ENCODE results near the gene RABGAP1L.
"Not testable (repeated sequence)": the region's sequence is repeated elsewhere in the genome, so short reads cannot be mapped to it uniquely, and the experiment has no call there.

The RABGAP1L gene

GRCh38 chr1:174703309-174703708 is 544.0 kb downstream of the RABGAP1L start:
- DNase-seq (ENCODE audit: low read depth in 3 of 3), result no peak

DNA sequence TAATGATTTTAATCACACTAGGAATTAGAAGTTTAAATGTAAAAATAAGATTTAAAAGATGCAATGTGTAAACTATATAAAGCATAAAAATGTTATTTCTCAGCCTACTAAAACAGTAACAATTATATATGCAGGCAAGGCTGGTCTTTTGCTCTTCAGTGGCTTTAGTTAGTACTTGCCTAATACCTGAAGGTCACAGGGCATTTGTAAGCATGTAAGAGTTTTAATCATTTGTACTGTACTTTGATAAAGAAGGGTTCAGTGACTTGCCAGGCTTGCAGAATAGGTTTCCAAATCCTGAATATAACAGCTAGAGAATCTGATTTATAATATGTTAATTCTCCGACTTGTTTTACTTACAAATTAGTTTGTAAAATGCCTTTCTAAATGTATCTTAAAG is 545.0 kb downstream of the RABGAP1L start:
- no peak for DNase-seq (ENCODE audit: low read depth in 3 of 3)

- no peak for DNase-seq (ENCODE audit: low read depth in 3 of 3)
Observed at GRCh38 chr1:174710868-174711845, 551.8 kb downstream of the RABGAP1L start.

DNA sequence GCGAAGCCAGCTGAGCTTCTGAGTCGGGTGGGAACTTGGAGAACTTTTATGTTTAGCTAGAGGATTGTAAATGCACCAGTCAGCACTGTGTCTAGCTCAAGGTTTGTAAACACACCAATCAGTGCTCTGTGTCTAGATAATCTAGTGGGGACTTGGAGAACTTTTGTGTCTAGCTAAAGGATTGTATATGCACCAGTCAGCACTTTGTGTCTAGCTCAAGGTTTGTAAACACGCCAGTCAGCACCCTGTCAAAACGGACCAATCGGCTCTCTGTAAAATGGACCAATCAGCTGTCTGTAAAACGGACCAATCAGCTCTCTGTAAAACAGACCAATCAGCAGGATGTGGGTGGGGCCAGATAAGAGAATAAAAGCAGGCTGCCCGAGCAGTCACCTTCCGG is 552.5 kb downstream of the RABGAP1L start:
- not testable (repeated sequence) for DNase-seq (ENCODE audit: low read depth in 3 of 3)

GRCh38 chr1:174712541-174712940 is 553.2 kb downstream of the RABGAP1L start:
- DNase-seq (ENCODE audit: low read depth in 3 of 3), result no peak

DNA sequence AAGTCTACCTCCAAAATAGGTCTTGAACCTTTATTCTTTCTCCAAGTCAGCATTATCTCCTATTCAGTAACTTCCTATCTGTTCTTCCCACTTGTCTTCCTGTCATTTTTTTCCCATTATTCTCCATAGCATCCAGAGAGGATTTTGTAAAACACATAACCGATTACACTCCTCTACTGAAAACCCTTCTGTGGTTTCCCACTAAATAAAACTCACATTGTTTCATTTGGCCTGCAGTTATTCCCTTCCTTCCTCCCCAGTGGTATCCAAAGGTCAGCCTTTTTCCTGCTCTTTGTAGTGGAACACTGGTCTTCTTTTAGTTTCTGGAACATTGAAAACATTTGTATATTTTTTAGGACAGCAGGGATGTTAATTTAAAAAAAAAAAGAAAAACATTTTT is 554.5 kb downstream of the RABGAP1L start:
- DNase-seq (ENCODE audit: low read depth in 3 of 3), result no peak

DNA sequence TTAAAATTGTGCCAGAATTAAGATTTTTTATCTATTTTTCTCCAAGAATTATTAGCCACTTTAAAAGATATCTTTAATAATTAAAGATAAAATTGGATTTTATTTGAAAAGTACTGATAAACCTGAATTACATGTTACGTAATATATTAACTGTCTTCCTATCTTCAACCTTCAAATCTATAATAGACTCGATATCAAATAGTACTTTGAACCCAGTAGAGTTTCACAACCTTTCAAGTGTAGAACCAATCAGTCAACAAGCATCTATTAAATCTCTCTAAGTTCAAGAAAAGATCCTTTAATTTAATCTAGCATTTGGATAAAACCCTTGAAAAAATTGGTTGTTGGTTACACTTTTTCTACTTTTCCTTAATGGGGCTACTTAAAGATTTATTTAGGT is 559.9 kb downstream of the RABGAP1L start:
- no peak for DNase-seq (ENCODE audit: low read depth in 3 of 3)

- DNase-seq (ENCODE audit: low read depth in 3 of 3), result no peak
Observed at GRCh38 chr1:174720618-174721017, 561.3 kb downstream of the RABGAP1L start.

- no peak for DNase-seq (ENCODE audit: low read depth in 3 of 3)
Observed at GRCh38 chr1:174721246-174721645, 561.9 kb downstream of the RABGAP1L start.

DNA sequence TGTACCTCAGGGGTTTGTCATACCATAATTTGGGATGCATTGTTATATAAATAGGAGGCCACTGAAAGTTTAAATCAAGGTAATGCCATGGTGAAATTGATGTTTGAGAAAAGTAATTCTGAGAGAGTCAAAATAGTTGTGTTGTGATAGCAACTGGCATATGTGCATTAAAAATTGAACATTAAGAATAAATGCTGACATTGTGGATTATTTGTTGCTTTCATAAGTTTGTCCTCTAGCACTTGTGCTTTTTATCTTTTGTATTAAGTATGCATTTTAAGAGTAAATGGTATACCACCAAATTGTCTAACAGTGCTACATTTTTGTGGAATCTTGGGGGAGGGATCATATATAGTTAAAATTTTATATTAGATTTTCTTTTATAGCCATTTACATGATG is 564.5 kb downstream of the RABGAP1L start:
- DNase-seq (ENCODE audit: low read depth in 3 of 3), result no peak

- DNase-seq (ENCODE audit: low read depth in 3 of 3), result no peak
Observed at GRCh38 chr1:174724219-174724618, 564.9 kb downstream of the RABGAP1L start.

DNA sequence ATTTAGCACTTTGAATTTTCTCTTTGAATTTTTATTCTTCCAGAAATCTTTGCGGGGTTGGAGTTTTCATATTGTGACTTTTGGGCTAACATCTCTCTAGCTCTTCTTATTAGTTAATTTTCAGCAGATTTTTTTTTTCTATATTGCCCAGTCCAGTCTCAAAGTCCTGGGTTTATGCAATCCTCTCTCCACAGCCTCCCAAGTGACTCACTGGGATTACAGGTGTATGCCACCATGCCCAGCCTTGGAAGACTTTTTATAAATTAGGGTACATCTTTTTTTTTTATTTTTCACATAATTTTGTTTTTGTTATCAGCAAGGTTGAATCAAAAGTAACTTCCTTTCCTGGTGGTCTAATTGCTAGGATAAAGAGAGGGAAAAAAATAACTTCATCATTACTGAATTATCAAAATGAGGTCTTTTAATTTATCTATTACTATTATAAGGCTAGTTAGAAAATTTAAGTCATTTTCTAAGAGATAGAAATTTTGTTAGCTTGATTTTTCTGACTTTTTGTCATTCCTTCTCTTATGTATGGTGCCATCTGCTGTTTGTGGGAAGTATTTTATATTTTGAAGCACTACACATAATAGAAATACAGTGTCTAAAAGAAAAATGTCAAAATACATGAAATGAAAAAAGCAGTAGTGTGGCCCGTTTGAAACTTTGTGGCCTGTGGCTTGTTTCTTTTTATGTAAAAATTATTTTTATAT is 567.0 kb downstream of the RABGAP1L start:
- DNase-seq (ENCODE audit: low read depth in 3 of 3), result no peak

DNA sequence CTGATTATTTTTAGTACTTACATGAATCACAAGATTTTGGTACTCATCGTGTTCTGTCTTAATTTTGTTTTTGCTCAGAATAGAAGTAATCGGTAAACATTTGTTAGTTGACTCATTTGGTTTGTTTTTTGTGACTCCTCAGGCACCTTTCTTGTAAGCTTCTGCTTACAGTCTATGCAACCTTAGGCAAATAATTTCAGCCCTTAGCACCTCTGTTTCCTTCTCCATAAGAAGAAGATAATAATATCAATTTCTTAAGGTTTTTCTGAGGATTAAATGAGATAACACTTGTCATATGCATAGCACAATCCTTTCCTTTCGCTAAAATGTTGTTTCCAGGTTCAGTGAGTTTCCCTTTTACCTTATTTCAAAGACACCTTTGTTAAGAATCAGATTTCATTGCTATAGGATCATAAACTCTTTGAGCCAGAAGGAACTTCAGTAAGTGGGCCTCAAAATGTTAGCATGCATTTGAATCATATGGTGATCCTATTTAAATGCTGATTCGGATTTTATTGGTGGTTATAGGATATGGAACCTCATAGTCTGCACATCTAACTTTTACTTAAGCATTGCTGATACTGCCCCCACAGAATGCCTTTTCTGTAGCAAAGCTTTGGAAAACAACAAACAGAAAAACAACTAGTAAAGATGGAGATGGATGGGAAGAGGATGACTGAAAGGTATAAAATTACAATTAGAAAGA is 567.7 kb downstream of the RABGAP1L start:
- no peak for DNase-seq (ENCODE audit: low read depth in 3 of 3)

GRCh38 chr1:174734270-174734669 is 575.0 kb downstream of the RABGAP1L start:
- no peak for DNase-seq (ENCODE audit: low read depth in 3 of 3)

GRCh38 chr1:174736831-174737230 is 577.5 kb downstream of the RABGAP1L start:
- DNase-seq (ENCODE audit: low read depth in 3 of 3), result no peak

GRCh38 chr1:174740249-174740968 is 581.1 kb downstream of the RABGAP1L start:
- no peak for DNase-seq (ENCODE audit: low read depth in 3 of 3)

- no peak for DNase-seq (ENCODE audit: low read depth in 3 of 3)
Observed at GRCh38 chr1:174742805-174743653, 583.7 kb downstream of the RABGAP1L start.

DNA sequence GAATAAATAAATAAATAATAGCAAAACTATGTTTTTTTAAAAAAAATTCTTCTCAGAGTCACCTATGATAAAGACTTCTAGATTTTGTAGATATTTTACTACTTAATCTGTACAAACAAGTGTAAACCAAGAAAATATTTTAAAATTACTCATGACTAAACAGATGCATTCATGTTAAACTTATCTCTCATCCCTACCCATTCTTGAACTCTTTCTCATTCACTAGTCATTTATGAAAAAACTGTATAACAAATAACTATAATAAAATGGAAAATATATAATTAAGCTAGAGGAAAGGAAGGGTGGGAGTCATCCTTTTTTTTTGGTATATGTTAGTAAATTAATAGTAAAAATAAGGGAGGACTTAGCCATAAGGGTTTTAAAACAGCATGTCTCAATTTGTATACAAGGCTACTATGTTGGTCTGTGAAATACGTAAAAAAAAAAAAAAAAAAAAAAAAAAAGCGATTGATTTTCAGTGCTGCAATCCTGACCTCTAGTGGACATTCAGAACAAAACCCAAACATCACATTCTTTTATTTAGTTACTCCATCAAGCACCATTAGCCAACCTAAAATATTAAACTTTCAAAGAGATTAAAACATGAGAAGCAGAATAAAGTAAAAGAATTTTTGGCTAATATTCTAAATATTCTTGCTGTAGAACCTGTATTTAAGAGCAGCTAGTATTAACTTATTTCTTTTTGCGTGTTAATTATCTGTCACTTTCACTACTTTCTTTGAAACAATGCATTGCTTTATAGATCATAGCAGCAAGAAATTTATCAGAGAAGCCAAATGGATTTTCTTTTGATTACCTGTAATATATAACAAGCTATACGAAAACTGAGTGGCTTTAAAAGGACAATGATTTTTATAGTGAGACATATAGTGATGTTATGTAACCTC is 584.6 kb downstream of the RABGAP1L start:
- DNase-seq (ENCODE audit: low read depth in 3 of 3), result no peak

DNA sequence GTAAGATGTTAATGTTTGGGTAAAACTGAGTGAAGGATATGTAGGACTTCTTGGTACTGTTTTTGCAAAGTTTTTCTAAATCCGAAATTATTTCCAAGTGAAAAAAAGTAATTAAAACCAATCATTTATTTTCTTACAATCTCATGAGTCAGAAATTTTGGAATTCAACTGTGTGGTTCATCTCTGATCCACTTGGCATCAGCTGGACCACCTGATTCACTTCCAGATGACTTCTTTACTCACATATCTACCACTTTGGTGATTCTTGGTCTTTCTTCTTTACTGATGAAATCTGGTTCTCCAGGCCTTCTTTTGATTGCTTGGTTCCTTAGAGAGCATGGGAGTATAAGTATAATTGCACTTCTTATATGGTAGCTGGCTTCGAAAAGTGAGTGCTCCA is 585.6 kb downstream of the RABGAP1L start:
- no peak for DNase-seq (ENCODE audit: low read depth in 3 of 3)
